ENCODE data around the gene FGFBP2. TPM values are rescaled to one million over a fixed set of nuclear protein-coding genes. Genes with fewer than 3 reads are reported as not detected.

FGFBP2 gene
- total RNA-seq, 6 experiments from 2014 or later, result 0.29 to 1.4 (median 0.92) TPM; not detected in 3

DNA sequence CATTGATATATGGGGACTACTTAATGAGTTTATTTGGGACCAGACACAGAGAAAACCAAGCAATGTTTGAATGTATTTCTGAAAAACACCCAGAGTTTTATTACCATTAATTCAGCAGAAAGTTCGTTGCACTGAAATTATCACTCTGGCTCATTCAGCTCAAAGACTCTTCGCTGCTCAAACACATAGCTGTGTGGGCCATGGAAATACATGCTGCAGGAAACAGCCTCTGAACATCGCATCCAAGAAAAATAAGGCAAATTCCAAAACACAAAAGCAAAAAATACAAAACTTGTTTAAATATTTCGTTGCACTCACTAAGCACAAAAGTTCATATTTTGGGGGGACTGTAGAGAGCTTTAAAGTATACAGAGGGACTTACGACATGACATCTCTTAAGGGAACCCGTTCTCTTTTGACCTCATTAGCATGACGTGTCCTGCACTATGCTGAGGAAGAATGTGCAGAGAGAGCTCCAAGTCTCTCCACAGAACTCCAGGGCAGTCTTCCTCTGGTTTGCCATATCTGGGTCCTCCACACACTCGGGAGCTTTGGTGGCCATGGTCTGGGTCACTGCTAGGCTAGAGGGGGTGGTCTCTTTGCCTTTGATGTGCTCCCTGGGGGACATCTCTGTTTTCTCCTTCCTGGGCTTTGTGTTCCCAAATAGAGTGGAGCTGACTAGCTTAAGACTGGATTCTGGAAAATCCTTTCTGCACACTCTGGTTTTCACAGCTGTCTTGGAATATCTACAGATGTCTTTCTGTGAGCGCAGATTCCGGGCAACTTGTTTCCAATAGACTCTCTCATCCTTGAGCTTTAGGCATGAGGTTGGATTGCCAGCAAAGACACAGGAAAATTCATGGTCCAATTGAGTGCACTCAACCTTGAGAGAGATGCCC lies 27.2 kb downstream of the FGFBP2 start:
- Histone ChIP-seq H3K36me3 (no peaks in the 10 kb centered on the region), H3K27me3 (no peaks in the 10 kb centered on the region), H3K4me1 (no peaks in the 10 kb centered on the region), H3K27ac (no peak overlapping the region), H3K9me3 (no peaks in the 10 kb centered on the region), H3K4me3 (no peak overlapping the region)
- no peak for DNase-seq
- no peak for ATAC-seq
- intact Hi-C loops (cut with DNase I), result no loop called here
- 57% methylated on average over 10 of the region's 10 CpGs for whole genome bisulfite sequencing (ENCODE audit: insufficient coverage, low coverage, low lambda C conversion rate, missing lambda C conversion rate)
- TF ChIP-seq POLR2A (IDR thresholded peaks at IDR 0.05), result no peak
- TF ChIP-seq, protein P1, sequence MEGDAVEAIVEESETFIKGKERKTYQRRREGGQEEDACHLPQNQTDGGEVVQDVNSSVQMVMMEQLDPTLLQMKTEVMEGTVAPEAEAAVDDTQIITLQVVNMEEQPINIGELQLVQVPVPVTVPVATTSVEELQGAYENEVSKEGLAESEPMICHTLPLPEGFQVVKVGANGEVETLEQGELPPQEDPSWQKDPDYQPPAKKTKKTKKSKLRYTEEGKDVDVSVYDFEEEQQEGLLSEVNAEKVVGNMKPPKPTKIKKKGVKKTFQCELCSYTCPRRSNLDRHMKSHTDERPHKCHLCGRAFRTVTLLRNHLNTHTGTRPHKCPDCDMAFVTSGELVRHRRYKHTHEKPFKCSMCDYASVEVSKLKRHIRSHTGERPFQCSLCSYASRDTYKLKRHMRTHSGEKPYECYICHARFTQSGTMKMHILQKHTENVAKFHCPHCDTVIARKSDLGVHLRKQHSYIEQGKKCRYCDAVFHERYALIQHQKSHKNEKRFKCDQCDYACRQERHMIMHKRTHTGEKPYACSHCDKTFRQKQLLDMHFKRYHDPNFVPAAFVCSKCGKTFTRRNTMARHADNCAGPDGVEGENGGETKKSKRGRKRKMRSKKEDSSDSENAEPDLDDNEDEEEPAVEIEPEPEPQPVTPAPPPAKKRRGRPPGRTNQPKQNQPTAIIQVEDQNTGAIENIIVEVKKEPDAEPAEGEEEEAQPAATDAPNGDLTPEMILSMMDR (IDR thresholded peaks at IDR 0.05), result no peak

DNA sequence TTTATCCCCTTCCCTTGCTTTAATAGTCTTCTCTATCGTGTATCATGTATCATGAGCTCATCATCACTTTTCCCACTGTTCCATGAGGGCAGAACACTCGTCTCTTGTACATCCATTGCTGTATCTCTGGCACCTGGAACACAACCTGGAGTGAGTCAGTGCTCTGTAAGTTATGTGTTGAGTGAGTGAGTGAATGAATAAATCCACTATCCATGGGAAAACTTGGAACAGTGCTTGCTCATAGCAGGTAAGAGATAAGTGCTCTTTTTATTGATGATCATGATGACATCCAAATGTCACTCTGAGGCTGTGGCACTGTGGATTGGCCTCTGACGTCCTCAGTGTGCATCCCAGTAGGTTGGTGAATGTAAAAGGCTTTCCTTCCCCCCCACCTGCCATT lies 28.7 kb downstream of the FGFBP2 start:
- DNase-seq (no peak), ATAC-seq (no peak)
- Histone ChIP-seq H3K27ac (no peak overlapping the region), H3K36me3 (no peaks in the 10 kb centered on the region), H3K9me3 (no peaks in the 10 kb centered on the region), H3K4me3 (no peak overlapping the region), H3K27me3 (no peaks in the 10 kb centered on the region), H3K4me1 (no peaks in the 10 kb centered on the region)
- intact Hi-C loops (cut with DNase I), result no loop called here
- TF ChIP-seq POLR2A (IDR thresholded peaks at IDR 0.05), result no peak
- TF ChIP-seq, protein P1 (IDR thresholded peaks at IDR 0.05), result no peak
- WGBS (ENCODE audit: insufficient coverage, low coverage, low lambda C conversion rate, missing lambda C conversion rate), result 44% methylated on average over 2 of the region's 3 CpGs

DNA sequence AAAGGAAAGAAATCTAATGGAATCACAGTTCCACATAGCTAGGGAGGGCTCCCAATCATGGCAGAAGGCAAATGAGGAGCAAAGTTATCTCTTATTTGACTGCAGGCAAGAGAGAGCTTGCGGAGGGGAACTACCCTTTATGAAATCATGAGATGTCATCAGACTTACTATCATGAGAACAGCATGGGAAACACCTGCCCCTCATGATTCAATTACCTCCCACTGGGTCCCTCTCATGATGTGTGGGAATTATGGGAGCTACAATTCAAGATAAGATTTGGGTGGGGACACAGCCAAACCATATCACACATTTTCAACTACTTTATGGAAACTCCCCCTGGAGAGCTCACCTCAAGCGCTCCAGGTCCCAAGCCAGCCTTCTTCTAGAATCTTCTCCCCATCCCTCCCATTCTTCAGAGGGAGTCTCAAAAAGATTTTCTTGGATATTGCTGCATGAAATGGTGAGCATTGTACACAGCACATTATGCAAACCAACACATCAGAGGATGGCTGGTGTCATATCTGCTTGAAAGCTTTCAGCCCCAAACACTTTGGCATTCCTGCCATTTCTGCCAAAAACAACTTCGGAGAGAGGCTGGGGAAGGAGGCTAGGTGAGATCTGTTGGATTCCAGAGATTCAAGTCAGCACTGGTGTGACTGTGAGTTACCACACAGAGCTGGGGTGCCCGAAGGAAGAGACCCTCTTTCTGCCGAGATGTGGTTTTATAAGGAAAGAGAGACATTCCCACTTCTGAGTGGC lies 31.3 kb downstream of the FGFBP2 start:
- intact Hi-C loops (cut with DNase I), result no loop called here
- H3K27ac ChIP-seq, result no peak overlapping the region
- 76% methylated on average over 4 of the region's 5 CpGs for WGBS (ENCODE audit: insufficient coverage, low coverage, low lambda C conversion rate, missing lambda C conversion rate)

DNA sequence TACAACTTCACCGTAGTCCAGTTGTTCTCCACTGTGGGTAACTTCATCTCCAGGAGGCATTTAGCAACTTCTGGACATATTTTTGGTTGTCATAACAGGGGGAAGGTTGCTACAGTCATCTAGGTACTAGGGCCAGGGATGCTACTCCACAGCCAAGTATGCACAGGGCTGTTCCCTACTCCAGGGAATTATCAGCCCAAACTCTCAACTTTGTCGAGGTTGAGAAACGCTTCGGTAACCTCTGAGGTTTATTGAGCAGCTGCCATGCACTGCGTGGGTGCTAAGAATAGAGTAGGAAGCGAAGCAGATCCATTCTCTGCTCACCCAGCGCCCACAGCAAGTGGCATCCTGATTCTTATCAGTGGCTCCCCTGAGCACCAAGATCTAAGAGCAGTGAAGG lies 32.7 kb downstream of the FGFBP2 start:
- Histone ChIP-seq H3K4me3 (no peak overlapping the region), H3K27ac (no peak overlapping the region), H3K36me3 (no peaks in the 10 kb centered on the region), H3K4me1 (no peaks in the 10 kb centered on the region), H3K27me3 (no peaks in the 10 kb centered on the region), H3K9me3 (no peaks in the 10 kb centered on the region)
- TF ChIP-seq POLR2A (IDR thresholded peaks at IDR 0.05), result no peak
- TF ChIP-seq, protein P1 (IDR thresholded peaks at IDR 0.05), result no peak
- DNase-seq, result no peak
- ATAC-seq, result no peak
- WGBS (ENCODE audit: insufficient coverage, low coverage, low lambda C conversion rate, missing lambda C conversion rate), result 83% methylated on average over 6 of the region's 7 CpGs
- intact Hi-C loops (cut with DNase I), result no loop called here

More for the DNA sequence above, 31.3 kb downstream of the FGFBP2 start:
- H3K4me3 ChIP-seq, result no peak overlapping the region
- H3K9me3 ChIP-seq, result no peaks in the 10 kb centered on the region
- H3K36me3 ChIP-seq, result no peaks in the 10 kb centered on the region
- H3K27me3 ChIP-seq, result no peaks in the 10 kb centered on the region
- no peak for TF ChIP-seq POLR2A (IDR thresholded peaks at IDR 0.05)
- no peaks in the 10 kb centered on the region for H3K4me1 ChIP-seq
- no peak for DNase-seq
- no peak for ATAC-seq

DNA sequence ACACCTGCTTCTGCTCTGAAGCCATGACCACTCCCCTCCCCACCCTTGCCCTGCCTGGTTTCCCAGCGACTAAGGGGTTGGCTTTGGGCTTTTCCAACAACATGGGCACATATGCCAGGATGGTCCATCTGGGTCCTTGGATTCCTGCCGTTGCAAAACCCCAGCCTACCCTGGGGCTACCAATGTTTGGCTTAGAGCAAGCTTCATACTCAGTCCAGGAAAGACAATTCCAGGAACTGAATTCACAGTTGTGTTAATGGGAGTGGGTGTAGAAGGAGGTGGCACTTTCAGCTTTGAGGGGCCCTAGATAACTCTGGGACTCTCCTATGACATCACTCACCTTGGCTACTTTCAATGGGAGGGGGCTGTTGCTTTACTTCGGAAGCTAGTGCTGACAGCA lies 33.4 kb downstream of the FGFBP2 start:
- intact Hi-C loops (cut with DNase I), result no loop called here
- TF ChIP-seq, protein P1 (IDR thresholded peaks at IDR 0.05), result no peak
- no peak for TF ChIP-seq POLR2A (IDR thresholded peaks at IDR 0.05)
- Histone ChIP-seq H3K9me3 (no peaks in the 10 kb centered on the region), H3K27ac (no peak overlapping the region), H3K27me3 (no peaks in the 10 kb centered on the region), H3K4me3 (no peak overlapping the region), H3K36me3 (no peaks in the 10 kb centered on the region), H3K4me1 (no peaks in the 10 kb centered on the region)
- WGBS (ENCODE audit: insufficient coverage, low coverage, low lambda C conversion rate, missing lambda C conversion rate), result 54% methylated on average over 3 of the region's 3 CpGs
- no peak for ATAC-seq
- no peak for DNase-seq
